CD4-positive, CD25-positive, alpha-beta regulatory T cell (primary cell): ENCODE data around the gene KCNMA1. TPM values are rescaled to one million over a fixed set of nuclear protein-coding genes. Genes with fewer than 3 reads are reported as not detected.

Source experiments
- ATAC-seq, 2 donors: fragments of 150-1000 bp; cut with Tn5 transposase; one replicate each; pipeline ENCODE4 v1.10.0; 2021; ENCODE audit warnings: low read depth in 2 of 2, moderate number of reproducible peaks in 2 of 2, moderate library complexity in 1 of 2
- DNase-seq, 3 donors: peaks; one replicate each; pipeline versions ENCODE4 v3.0.0 to v3.0.0-alpha.2; 2012 to 2022; ENCODE audit warnings: mixed read lengths in 1 of 3
- H3K27ac ChIP-seq: one replicate; pipeline ENCODE4 v1.7.0; 2013; ENCODE audit warnings: mild to moderate bottlenecking, low read length; ENCODE audit not compliant: insufficient read depth, poor library complexity, severe bottlenecking
- H3K27me3 ChIP-seq: one replicate; pipeline ENCODE4 v1.7.0; 2013; ENCODE audit warnings: low read length; ENCODE audit not compliant: control insufficient read depth, insufficient read depth
- H3K36me3 ChIP-seq: one replicate; pipeline ENCODE4 v1.7.0; 2013; ENCODE audit warnings: mild to moderate bottlenecking, low read length, moderate library complexity; ENCODE audit not compliant: control insufficient read depth, insufficient read depth
- H3K4me1 ChIP-seq: 2 replicates; pipeline ENCODE4 v1.7.0; 2013; ENCODE audit warnings: mild to moderate bottlenecking, low read length; ENCODE audit not compliant: insufficient read depth, control insufficient read depth, poor library complexity, severe bottlenecking
- H3K4me3 ChIP-seq: one replicate; pipeline ENCODE4 v1.7.0; 2013; ENCODE audit warnings: low read depth, mild to moderate bottlenecking, low read length, moderate library complexity
- H3K9me3 ChIP-seq, 2 experiments: 1 replicate in 1 of 2; 2 replicates in 1 of 2; pipeline ENCODE4 v1.7.0; 2013; ENCODE audit warnings: low read length in 2 of 2, mild to moderate bottlenecking in 1 of 2, moderate library complexity in 1 of 2; ENCODE audit not compliant: control insufficient read depth in 2 of 2
- H3K27ac Mint-ChIP-seq, 3 donors: one replicate each; pipeline ENCODE4 v1.8.0; 2020 to 2022; ENCODE audit warnings: mild to moderate bottlenecking in 3 of 3, mixed read lengths in 3 of 3, moderate library complexity in 2 of 3
- H3K27me3 Mint-ChIP-seq: one replicate; pipeline ENCODE4 v1.8.0; 2022; ENCODE audit warnings: mild to moderate bottlenecking, mixed read lengths
- H3K36me3 Mint-ChIP-seq: one replicate; pipeline ENCODE4 v1.8.0; 2020; ENCODE audit warnings: mixed read lengths
- H3K4me1 Mint-ChIP-seq, 4 donors: one replicate each; pipeline ENCODE4 v1.8.0; 2020 to 2022; ENCODE audit warnings: mixed read lengths in 4 of 4, mild to moderate bottlenecking in 1 of 4
- H3K4me3 Mint-ChIP-seq, 4 donors: one replicate each; pipeline ENCODE4 v1.8.0; 2020 to 2022; ENCODE audit warnings: mild to moderate bottlenecking in 4 of 4, mixed read lengths in 4 of 4, moderate library complexity in 3 of 4
- H3K9me3 Mint-ChIP-seq, 7 donors: one replicate each; pipeline ENCODE4 v1.8.0; 2020 to 2022; ENCODE audit warnings: mixed read lengths in 7 of 7, mild to moderate bottlenecking in 3 of 7, moderate library complexity in 2 of 7
- polyA plus RNA-seq, 4 donors: library from polyadenylated mRNA; unstranded; fragments of 300-500 nt; fragmentation: Illumina TruSeq; gene quantifications; one replicate each; pipeline ENCODE4 v1.2.3, GENCODE V29; 2021
- total RNA-seq: library from RNA; stranded (reverse); gene quantifications from one replicate; pipeline ENCODE4 v1.2.3, GENCODE V29; 2022

KCNMA1 gene
- total and polyA plus RNA-seq, 5 donors from 2014 or later: not detected

DNA sequence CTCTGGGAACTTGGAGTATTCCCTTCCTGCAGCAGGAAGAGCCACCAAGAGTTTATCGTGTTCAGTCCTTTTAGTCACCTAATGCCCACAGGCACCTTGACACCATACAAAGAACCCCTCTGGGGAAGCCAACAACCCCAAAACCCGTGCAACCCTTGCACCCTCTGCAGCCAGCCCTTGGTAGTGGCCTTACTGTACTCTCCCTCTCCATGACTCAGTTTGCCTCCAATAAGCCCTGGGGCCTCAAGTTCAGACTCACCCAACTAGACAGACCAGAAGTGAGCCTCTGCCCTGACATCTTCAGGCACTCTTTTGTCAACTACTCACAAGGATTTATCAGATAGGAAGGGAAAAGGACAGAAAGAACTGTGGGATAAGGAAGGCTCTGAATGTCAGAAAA, 30.9 kb downstream of the KCNMA1 start:
- no peak for ATAC-seq
- Mint-ChIP-seq H3K4me3 (no peak overlapping the region), H3K27ac (no peak overlapping the region), H3K27me3 (no peaks in the 10 kb centered on the region), H3K9me3 (peaks cover 0 to 1% (median 0%) of the 10 kb centered on the region in 7 donors), H3K4me1 (peaks cover 0 to 11% (median 1%) of the 10 kb centered on the region in 4 donors), H3K36me3 (no peaks in the 10 kb centered on the region)
- no peak overlapping the region for H3K27ac ChIP-seq
- no peaks in the 10 kb centered on the region for H3K27me3 ChIP-seq
- H3K9me3 ChIP-seq: no peaks in the 10 kb centered on the region
- H3K4me1 ChIP-seq: no peaks in the 10 kb centered on the region
- DNase-seq: no peak
- no peak overlapping the region for H3K4me3 ChIP-seq
- no peaks in the 10 kb centered on the region for H3K36me3 ChIP-seq

GRCh38 chr10:77605466-77605865, 32.1 kb downstream of the KCNMA1 start:
- no peaks in the 10 kb centered on the region for H3K36me3 ChIP-seq
- no peaks in the 10 kb centered on the region for H3K36me3 Mint-ChIP-seq
- no peaks in the 10 kb centered on the region for H3K4me1 ChIP-seq
- no peaks in the 10 kb centered on the region for H3K27me3 ChIP-seq
- H3K27me3 Mint-ChIP-seq: no peaks in the 10 kb centered on the region
- H3K27ac ChIP-seq: no peak overlapping the region
- H3K9me3 Mint-ChIP-seq: peaks cover 0 to 1% (median 0%) of the 10 kb centered on the region in 7 donors
- ATAC-seq (no peak), DNase-seq (no peak)
- no peak overlapping the region for H3K4me3 Mint-ChIP-seq
- peaks cover 0 to 11% (median 1%) of the 10 kb centered on the region in 4 donors for H3K4me1 Mint-ChIP-seq
- no peak overlapping the region for H3K27ac Mint-ChIP-seq
- H3K4me3 ChIP-seq: no peak overlapping the region
- no peaks in the 10 kb centered on the region for H3K9me3 ChIP-seq

- no peaks in the 10 kb centered on the region for H3K27me3 ChIP-seq
- ATAC-seq: no peak
- no peak overlapping the region for H3K4me3 ChIP-seq
- Mint-ChIP-seq H3K27me3 (no peaks in the 10 kb centered on the region), H3K4me3 (no peak overlapping the region), H3K27ac (no peak overlapping the region), H3K36me3 (no peaks in the 10 kb centered on the region), H3K9me3 (peaks cover 0 to 1% (median 0%) of the 10 kb centered on the region in 7 donors), H3K4me1 (peaks cover 0 to 11% (median 1%) of the 10 kb centered on the region in 4 donors)
- no peaks in the 10 kb centered on the region for H3K9me3 ChIP-seq
- H3K36me3 ChIP-seq: no peaks in the 10 kb centered on the region
- DNase-seq: no peak
- H3K4me1 ChIP-seq: no peaks in the 10 kb centered on the region
- no peak overlapping the region for H3K27ac ChIP-seq
Observed at GRCh38 chr10:77604941-77605351, 32.7 kb downstream of the KCNMA1 start.

- DNase-seq (no peak), ATAC-seq (no peak)
- Mint-ChIP-seq H3K27me3 (no peaks in the 10 kb centered on the region), H3K9me3 (peaks cover 0 to 1% (median 0%) of the 10 kb centered on the region in 7 donors), H3K27ac (no peak overlapping the region), H3K36me3 (no peaks in the 10 kb centered on the region), H3K4me3 (no peak overlapping the region), H3K4me1 (peaks cover 0 to 11% (median 1%) of the 10 kb centered on the region in 4 donors)
- H3K27ac ChIP-seq: no peak overlapping the region
- H3K36me3 ChIP-seq: no peaks in the 10 kb centered on the region
- no peaks in the 10 kb centered on the region for H3K4me1 ChIP-seq
- no peaks in the 10 kb centered on the region for H3K9me3 ChIP-seq
- no peak overlapping the region for H3K4me3 ChIP-seq
- H3K27me3 ChIP-seq: no peaks in the 10 kb centered on the region
Observed at GRCh38 chr10:77604063-77604462, 33.5 kb downstream of the KCNMA1 start.

DNA sequence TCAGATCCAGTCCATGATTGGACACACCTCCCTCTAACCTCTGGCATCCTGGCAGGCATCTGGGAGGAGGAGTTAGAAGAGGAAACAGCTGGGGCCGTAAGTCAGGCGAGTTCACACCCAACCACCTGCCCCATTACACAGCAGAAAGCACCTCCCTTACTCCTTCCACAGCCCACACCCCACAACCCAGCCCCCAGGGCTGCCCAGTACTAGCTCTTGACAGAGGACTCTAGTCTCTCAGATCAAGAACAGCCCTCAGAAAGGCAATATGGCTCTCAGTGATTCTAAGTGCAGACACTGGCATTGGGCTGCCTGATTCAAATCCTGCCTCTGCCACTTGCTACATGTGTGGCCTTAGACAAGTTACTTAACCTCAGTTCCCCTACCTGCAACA, 34.1 kb downstream of the KCNMA1 start:
- no peaks in the 10 kb centered on the region for H3K27me3 Mint-ChIP-seq
- Histone ChIP-seq H3K4me1 (no peaks in the 10 kb centered on the region), H3K4me3 (no peak overlapping the region), H3K27ac (no peak overlapping the region), H3K9me3 (no peaks in the 10 kb centered on the region), H3K27me3 (no peaks in the 10 kb centered on the region), H3K36me3 (no peaks in the 10 kb centered on the region)
- no peak overlapping the region for H3K4me3 Mint-ChIP-seq
- no peak overlapping the region for H3K27ac Mint-ChIP-seq
- DNase-seq (no peak), ATAC-seq (no peak)
- H3K9me3 Mint-ChIP-seq: peaks cover 0 to 1% (median 0%) of the 10 kb centered on the region in 7 donors
- peaks cover 0 to 11% (median 1%) of the 10 kb centered on the region in 4 donors for H3K4me1 Mint-ChIP-seq
- no peaks in the 10 kb centered on the region for H3K36me3 Mint-ChIP-seq

- Mint-ChIP-seq H3K4me1 (peaks cover 0 to 11% (median 1%) of the 10 kb centered on the region in 4 donors), H3K9me3 (peaks cover 0 to 1% (median 0%) of the 10 kb centered on the region in 7 donors), H3K27ac (peak overlapping the region in 1 of 3 donors; percentile 9), H3K4me3 (no peak overlapping the region), H3K27me3 (no peaks in the 10 kb centered on the region), H3K36me3 (no peaks in the 10 kb centered on the region)
- Histone ChIP-seq H3K9me3 (no peaks in the 10 kb centered on the region), H3K27ac (no peak overlapping the region), H3K4me3 (no peak overlapping the region), H3K36me3 (no peaks in the 10 kb centered on the region), H3K4me1 (no peaks in the 10 kb centered on the region), H3K27me3 (no peaks in the 10 kb centered on the region)
- ATAC-seq: no peak
- DNase-seq: no peak
Observed at GRCh38 chr10:77602913-77603533, 34.6 kb downstream of the KCNMA1 start.

DNA sequence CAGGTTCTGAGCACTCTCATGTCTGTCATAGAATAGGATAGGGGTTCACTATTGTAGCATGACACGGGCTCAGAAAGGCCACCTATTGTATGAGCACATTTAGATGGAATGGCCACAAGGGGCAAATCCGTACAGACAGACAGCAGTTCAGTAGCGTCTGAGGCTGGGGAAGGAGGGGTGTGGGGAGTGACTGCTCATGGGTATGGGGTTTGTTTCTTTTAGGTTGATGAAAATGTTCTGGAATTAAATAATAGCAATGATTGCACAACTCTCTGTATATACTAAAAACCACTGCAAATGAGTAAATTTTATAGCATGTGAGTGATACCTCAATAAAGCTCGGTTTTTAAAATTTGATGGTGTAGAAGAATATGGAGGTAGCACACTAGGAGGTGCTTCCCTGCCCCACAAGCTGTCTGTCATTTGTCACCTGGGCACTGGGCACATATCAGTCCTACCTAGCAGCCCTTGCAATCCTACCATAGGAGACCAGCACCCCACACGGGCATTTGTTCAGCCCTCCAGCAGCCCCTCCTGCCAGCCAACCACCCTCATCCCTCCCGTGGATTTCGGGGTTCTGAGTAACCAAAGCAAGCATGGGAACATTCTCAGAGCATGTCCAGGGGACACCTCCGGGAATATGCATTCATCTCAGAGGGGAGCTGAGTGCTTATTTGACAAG, 35.2 kb downstream of the KCNMA1 start:
- Histone ChIP-seq H3K4me3 (no peak overlapping the region), H3K27me3 (no peaks in the 10 kb centered on the region), H3K27ac (no peak overlapping the region), H3K36me3 (no peaks in the 10 kb centered on the region), H3K4me1 (no peaks in the 10 kb centered on the region), H3K9me3 (no peaks in the 10 kb centered on the region)
- Mint-ChIP-seq H3K36me3 (no peaks in the 10 kb centered on the region), H3K27me3 (no peaks in the 10 kb centered on the region), H3K9me3 (peaks cover 0 to 1% (median 0%) of the 10 kb centered on the region in 7 donors), H3K4me1 (peaks cover 0 to 11% (median 1%) of the 10 kb centered on the region in 4 donors), H3K4me3 (no peak overlapping the region), H3K27ac (peak overlapping the region in 1 of 3 donors; percentile 9)
- no peak for ATAC-seq
- DNase-seq: no peak

DNA sequence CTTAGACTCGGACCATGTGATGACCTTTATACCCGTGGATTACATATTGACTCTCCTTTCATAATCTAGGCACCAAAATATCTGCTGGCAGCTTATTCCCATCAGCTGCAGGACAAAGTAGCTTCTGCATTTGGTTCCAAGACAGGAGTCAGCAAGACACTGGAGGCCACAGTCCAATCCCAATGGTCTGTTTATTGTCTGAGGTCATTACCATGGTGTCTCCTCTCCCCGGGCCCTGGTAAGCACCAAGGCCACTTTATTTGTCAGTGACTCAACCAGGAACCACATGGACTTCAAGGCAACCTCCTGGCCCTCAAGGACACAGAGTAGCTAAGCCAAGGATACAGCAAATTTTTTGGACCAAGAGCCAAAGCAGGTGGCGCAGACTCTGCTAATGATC, 36.1 kb downstream of the KCNMA1 start:
- no peak overlapping the region for H3K27ac ChIP-seq
- no peak overlapping the region for H3K27ac Mint-ChIP-seq
- H3K9me3 Mint-ChIP-seq: peaks cover 0 to 1% (median 0%) of the 10 kb centered on the region in 7 donors
- no peaks in the 10 kb centered on the region for H3K36me3 ChIP-seq
- ATAC-seq (no peak), DNase-seq (no peak)
- H3K9me3 ChIP-seq: no peaks in the 10 kb centered on the region
- H3K4me3 ChIP-seq: no peak overlapping the region
- no peaks in the 10 kb centered on the region for H3K27me3 ChIP-seq
- H3K4me1 ChIP-seq: no peaks in the 10 kb centered on the region
- H3K4me3 Mint-ChIP-seq: no peak overlapping the region
- no peaks in the 10 kb centered on the region for H3K36me3 Mint-ChIP-seq
- H3K27me3 Mint-ChIP-seq: no peaks in the 10 kb centered on the region
- H3K4me1 Mint-ChIP-seq: peaks cover 0 to 11% (median 1%) of the 10 kb centered on the region in 4 donors
